B cell (primary cell): ENCODE measurements around the gene GHRL. TPM values are rescaled to one million over a fixed set of nuclear protein-coding genes. Genes with fewer than 3 reads are reported as not detected.

ENCODE experiments used
- ATAC-seq: fragments of 200-7000 bp; cut with Tn5 transposase; one replicate; pipeline ENCODE4 v1.10.0; 2021; ENCODE audit warnings: low read depth, mild to moderate bottlenecking, moderate number of reproducible peaks, moderate library complexity
- CTCF ChIA-PET: fragments of 350-600 bp; sonication (Branson Sonifier 250); formaldehyde crosslinking; loops from one replicate; lab custom pipeline; 2021; ENCODE audit warnings: antibody characterized with exemption, inconsistent platforms; lab: Charles Lee
- POLR2A ChIA-PET: fragments of 350-600 bp; sonication (Branson Sonifier 250); formaldehyde crosslinking; loops from one replicate; lab custom pipeline; 2021; ENCODE audit warnings: antibody characterized with exemption; lab: Charles Lee
- DNase-seq: peaks from one replicate; pipeline ENCODE4 v3.0.0; 2013
- H2AFZ ChIP-seq: 2 replicates; pipeline ENCODE4 v1.6.1; 2012; ENCODE audit warnings: mild to moderate bottlenecking, low read depth, low read length; ENCODE audit not compliant: insufficient read depth, poor library complexity, severe bottlenecking
- H3K27ac ChIP-seq, 2 donors: 1 replicate in 1 of 2; 2 replicates in 1 of 2; pipeline ENCODE4 v1.5.1; 2012 to 2013; ENCODE audit warnings: low read length in 2 of 2, mild to moderate bottlenecking in 2 of 2, moderate library complexity in 1 of 2
- H3K27me3 ChIP-seq, 4 experiments: fragments of 200-600 bp in 1 of 4; sonication (generic) in 1 of 4; replicated peaks in 1 of 4; 1 replicate in 2 of 4; 2 replicates in 2 of 4; pipeline versions ENCODE4 v1.6.1 to v1.7.0; 2013 to 2016; ENCODE audit warnings: low read length in 3 of 4, mild to moderate bottlenecking in 2 of 4, mixed read lengths in 1 of 4, moderate library complexity in 1 of 4; ENCODE audit not compliant: insufficient read depth in 4 of 4, control insufficient read depth in 3 of 4; ENCODE audit errors: control extremely low read depth in 1 of 4
- H3K36me3 ChIP-seq, 2 experiments: replicated peaks in 1 of 2; 1 replicate in 1 of 2; 2 replicates in 1 of 2; pipeline versions ENCODE4 v1.6.1 to v1.7.1; 2013; ENCODE audit warnings: low read length in 1 of 2; ENCODE audit not compliant: insufficient read depth in 2 of 2, control insufficient read depth in 1 of 2; ENCODE audit errors: control extremely low read depth in 1 of 2, extremely low read depth in 1 of 2
- H3K4me1 ChIP-seq, 2 donors: fragments of 200-600 bp in 1 of 2; sonication (generic) in 1 of 2; 1 replicate in 1 of 2; 2 replicates in 1 of 2; pipeline versions ENCODE4 v1.5.1 to v1.6.1; 2013 to 2017; ENCODE audit warnings: low read length in 2 of 2; ENCODE audit not compliant: control insufficient read depth in 2 of 2, insufficient read depth in 2 of 2
- H3K4me2 ChIP-seq: replicated peaks from 2 replicates; pipeline ENCODE3; 2012; ENCODE audit warnings: mild to moderate bottlenecking, low read depth, low read length; ENCODE audit not compliant: poor library complexity, severe bottlenecking
- H3K4me3 ChIP-seq, 5 experiments: fragments of 200-600 bp in 1 of 5; sonication (generic) in 1 of 5; 1 replicate in 3 of 5; 2 replicates in 2 of 5; pipeline versions ENCODE4 v1.5.1 to v1.7.0; 2011 to 2016; ENCODE audit warnings: low read length in 4 of 5, mild to moderate bottlenecking in 4 of 5, low read depth in 2 of 5, control low read depth in 1 of 5, moderate library complexity in 1 of 5; ENCODE audit not compliant: insufficient read depth in 1 of 5; ENCODE audit errors: control extremely low read depth in 1 of 5, extremely low read depth in 1 of 5
- H3K79me2 ChIP-seq: fragments of 200-600 bp; sonication (generic); one replicate; pipeline ENCODE4 v1.6.0; 2016; ENCODE audit warnings: low read length; ENCODE audit not compliant: control insufficient read depth, insufficient read depth
- H3K9ac ChIP-seq: fragments of 200-600 bp; sonication (generic); 2 replicates; pipeline ENCODE4 v1.6.1; 2017; ENCODE audit warnings: mild to moderate bottlenecking, low read length, moderate library complexity
- H3K9me3 ChIP-seq, 3 donors: one replicate each; pipeline versions ENCODE4 v1.6.1 to v1.7.1; 2013; ENCODE audit warnings: low read length in 2 of 3; ENCODE audit not compliant: control insufficient read depth in 2 of 3, insufficient read depth in 1 of 3; ENCODE audit errors: control extremely low read depth in 1 of 3
- H4K20me1 ChIP-seq: 2 replicates; pipeline ENCODE4 v1.6.0; 2012; ENCODE audit warnings: mild to moderate bottlenecking, low read length; ENCODE audit not compliant: insufficient read depth, control insufficient read depth, poor library complexity, severe bottlenecking
- H3K27ac Mint-ChIP-seq: one replicate; pipeline ENCODE4 v1.8.0; 2021; ENCODE audit warnings: mixed read lengths
- H3K27me3 Mint-ChIP-seq: one replicate; pipeline ENCODE4 v1.8.0; 2021; ENCODE audit warnings: mixed read lengths
- H3K4me1 Mint-ChIP-seq: one replicate; pipeline ENCODE4 v1.8.0; 2021; ENCODE audit warnings: mixed read lengths
- H3K4me3 Mint-ChIP-seq: one replicate; pipeline ENCODE4 v1.8.0; 2021; ENCODE audit warnings: mixed read lengths
- H3K9me3 Mint-ChIP-seq: one replicate; pipeline ENCODE4 v1.8.0; 2022; ENCODE audit warnings: mixed read lengths; ENCODE audit not compliant: insufficient read depth
- CTCF ChIP-seq: fragments of 200-600 bp; IDR thresholded peaks from one replicate; pipeline ENCODE4 v1.8.0; 2022; ENCODE audit warnings: antibody characterized with exemption, mild to moderate bottlenecking
- EZH2 ChIP-seq: IDR thresholded peaks from 2 replicates; pipeline ENCODE4 v1.6.1; 2012; ENCODE audit warnings: borderline replicate concordance, low read depth, mild to moderate bottlenecking, moderate library complexity, low read length; ENCODE audit not compliant: insufficient read depth, poor library complexity, severe bottlenecking
- WGBS: methylation state at CpG from one replicate; pipeline ENCODE4 v1.1.5; 2013; ENCODE audit warnings: missing lambda C conversion rate; ENCODE audit not compliant: insufficient coverage; 5-methylcytosine and 5-hydroxymethylcytosine counted together
- intact Hi-C: fragments of 100-400 bp; cut with micrococcal nuclease; formaldehyde crosslinking; loops from one replicate; pipeline ENCODE4 v1.10.0; 2022
- polyA plus RNA-seq: library from polyadenylated mRNA; depleted of rRNA; stranded (reverse); fragments of >200 nt; gene quantifications from 2 replicates; pipeline ENCODE4 v1.2.3, GENCODE V29; 2012
- total RNA-seq, 2 donors: library from RNA; stranded (reverse); fragments of 120-200 nt in 1 of 2; gene quantifications; 1 replicate in 1 of 2; 2 replicates in 1 of 2; pipeline versions ENCODE4 v1.2.3 to v1.2.4, GENCODE V29; 2013 to 2022

The GHRL gene
- total and polyA plus RNA-seq, 2 donors (not counting 1 experiment from before 2014, with no cell fraction given): 2.8 to 3.0 TPM

DNA sequence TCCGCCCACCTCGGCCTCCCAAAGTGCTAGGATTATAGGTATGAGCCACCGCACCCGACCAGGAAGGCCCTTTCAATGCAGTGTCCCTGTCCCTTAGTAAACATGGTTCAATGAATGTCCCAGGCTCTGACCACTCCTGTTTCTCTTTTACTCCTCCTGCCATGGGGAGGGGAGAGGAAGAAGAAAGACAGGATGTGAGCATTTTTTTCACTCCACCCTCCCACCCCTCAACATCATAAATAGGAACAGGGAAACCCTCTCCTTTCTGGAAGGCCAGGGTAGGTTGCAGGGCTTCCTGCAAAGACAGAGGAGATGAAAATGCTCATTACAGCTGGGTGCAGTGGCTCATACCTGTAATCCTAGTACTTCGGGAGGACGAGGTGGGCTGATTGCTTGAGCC is 51.9 kb downstream of the GHRL start:
- H3K36me3 ChIP-seq: peaks cover 3 to 40% of the 10 kb centered on the region in 2 experiments
- no peak overlapping the region for H3K9ac ChIP-seq
- no peak overlapping the region for H3K27ac ChIP-seq
- intact Hi-C loops: no loop called here
- CTCF ChIA-PET: interaction anchor here (0.7 kb wide), 1 partner anchor 80 kb away, joined by 6 read pairs; no protein-coding TSS in a partner anchor
- no peak overlapping the region for H3K27ac Mint-ChIP-seq
- no peak overlapping the region for H3K4me2 ChIP-seq
- H2AFZ ChIP-seq: no peak overlapping the region
- H4K20me1 ChIP-seq: no peaks in the 10 kb centered on the region
- ATAC-seq (no peak), DNase-seq (no peak)
- peaks cover 0 to 13% of the 10 kb centered on the region in 2 donors for H3K4me1 ChIP-seq
- no peak overlapping the region for H3K4me3 ChIP-seq
- H3K9me3 Mint-ChIP-seq: peaks cover 7% of the 10 kb centered on the region
- POLR2A ChIA-PET: no interaction called here
- H3K27me3 ChIP-seq: no peaks in the 10 kb centered on the region
- H3K4me1 Mint-ChIP-seq: peaks cover 9% of the 10 kb centered on the region
- 97% methylated on average over 6 of the region's 6 CpGs for WGBS
- H3K9me3 ChIP-seq: peaks cover 4 to 16% (median 6%) of the 10 kb centered on the region in 3 donors
- no peak for TF ChIP-seq EZH2
- TF ChIP-seq CTCF: no peak
- no peaks in the 10 kb centered on the region for H3K27me3 Mint-ChIP-seq
- no peak overlapping the region for H3K4me3 Mint-ChIP-seq
- H3K79me2 ChIP-seq: no peaks in the 10 kb centered on the region

DNA sequence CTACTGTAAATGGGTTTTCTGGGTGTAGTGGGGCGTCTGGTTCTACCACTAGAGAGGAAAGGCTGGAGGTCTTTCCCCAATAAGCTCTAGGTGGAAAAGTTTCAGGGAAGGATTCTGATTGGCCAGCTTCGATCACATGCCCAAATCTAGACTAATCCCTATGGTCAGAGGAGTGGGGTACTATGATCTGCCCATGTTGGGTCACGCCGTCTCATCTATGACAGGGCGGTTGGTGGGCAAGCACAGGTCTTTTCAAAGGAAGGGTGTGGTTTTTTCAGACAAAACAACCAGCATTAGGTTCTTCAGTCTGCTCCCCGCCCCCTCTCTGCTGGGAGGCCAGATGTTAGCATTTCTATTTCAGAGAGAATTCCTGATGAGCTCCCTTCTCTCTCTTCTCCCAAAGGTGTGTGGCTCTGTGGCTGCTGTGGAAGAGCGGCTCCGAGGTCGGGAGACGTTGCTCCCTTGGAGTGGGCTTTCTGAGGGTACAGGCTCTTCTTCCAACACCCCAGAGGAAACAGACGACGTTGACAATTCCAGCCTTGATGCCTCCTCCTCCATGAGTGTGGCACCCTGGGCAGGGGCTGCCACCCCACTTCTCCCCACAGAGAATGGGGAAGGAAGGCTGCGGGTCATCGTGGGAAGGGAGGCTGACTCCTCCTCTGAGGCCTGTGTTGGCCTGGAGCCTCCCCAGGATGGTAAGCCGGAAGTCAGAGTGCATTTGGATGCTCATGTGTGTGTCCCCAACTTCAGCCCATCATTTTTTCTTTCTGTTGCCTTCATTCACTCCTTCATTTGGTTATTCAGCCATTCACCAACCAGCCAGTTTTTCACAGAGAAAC is 54.2 kb downstream of the GHRL start:
- peaks cover 0 to 13% of the 10 kb centered on the region in 2 donors for H3K4me1 ChIP-seq
- H3K9me3 Mint-ChIP-seq: no peaks in the 10 kb centered on the region
- H3K27me3 ChIP-seq: no peaks in the 10 kb centered on the region
- DNase-seq (no peak), ATAC-seq (no peak)
- H3K27ac Mint-ChIP-seq: no peak overlapping the region
- H3K4me1 Mint-ChIP-seq: peaks cover 9% of the 10 kb centered on the region
- ChIA-PET CTCF (no interaction called here), POLR2A (interaction anchor here (0.5 kb wide), 1 partner anchor 143 kb away, joined by 3 read pairs; no protein-coding TSS in a partner anchor)
- H3K36me3 ChIP-seq: peaks cover 0 to 44% of the 10 kb centered on the region in 2 experiments
- H3K4me3 ChIP-seq: no peak overlapping the region
- no peaks in the 10 kb centered on the region for H3K27me3 Mint-ChIP-seq
- H3K4me3 Mint-ChIP-seq: no peak overlapping the region
- no peak overlapping the region for H2AFZ ChIP-seq
- H3K9ac ChIP-seq: no peak overlapping the region
- TF ChIP-seq CTCF: no peak
- TF ChIP-seq EZH2: no peak
- intact Hi-C loops: no loop called here
- H3K4me2 ChIP-seq: no peak overlapping the region
- H3K9me3 ChIP-seq: no peaks in the 10 kb centered on the region
- no peaks in the 10 kb centered on the region for H4K20me1 ChIP-seq
- H3K27ac ChIP-seq: no peak overlapping the region
- H3K79me2 ChIP-seq: no peaks in the 10 kb centered on the region
- 88% methylated on average over 6 of the region's 15 CpGs for WGBS
